ENCODE data around the gene TEP1.

- TF ChIP-seq CTCF (IDR thresholded peaks at IDR 0.05; ENCODE audit: poor library complexity, severe bottlenecking), result no peak
- TF ChIP-seq REST (IDR thresholded peaks at IDR 0.05; ENCODE audit: borderline replicate concordance), result no peak
- TF ChIP-seq RAD21 (conservative IDR thresholded peaks at IDR 0.05), result no peak
- TF ChIP-seq EP300 (conservative IDR thresholded peaks at IDR 0.05; ENCODE audit: poor library complexity, severe bottlenecking), result no peak
- no peak for TF ChIP-seq EZH2 (IDR thresholded peaks at IDR 0.05; ENCODE audit: borderline replicate concordance, insufficient read depth, low read length, poor library complexity, severe bottlenecking)
- TF ChIP-seq POLR2AphosphoS5 (IDR thresholded peaks at IDR 0.05), result no peak
- TF ChIP-seq TAF1 (IDR thresholded peaks at IDR 0.05; ENCODE audit: low read depth), result no peak
Measured at GRCh38 chr14:20376071-20376588, 37.2 kb downstream of the TEP1 start.

Data from neural cell (in vitro differentiated cells).